Measurements from ENCODE around the gene NKAIN4.

Gene NKAIN4

GRCh38 chr20:63210011-63210605 lies 44.2 kb downstream of the NKAIN4 start:
- no peak for DNase-seq (ENCODE audit: low read depth in 2 of 2)
- TF ChIP-seq, protein P1, sequence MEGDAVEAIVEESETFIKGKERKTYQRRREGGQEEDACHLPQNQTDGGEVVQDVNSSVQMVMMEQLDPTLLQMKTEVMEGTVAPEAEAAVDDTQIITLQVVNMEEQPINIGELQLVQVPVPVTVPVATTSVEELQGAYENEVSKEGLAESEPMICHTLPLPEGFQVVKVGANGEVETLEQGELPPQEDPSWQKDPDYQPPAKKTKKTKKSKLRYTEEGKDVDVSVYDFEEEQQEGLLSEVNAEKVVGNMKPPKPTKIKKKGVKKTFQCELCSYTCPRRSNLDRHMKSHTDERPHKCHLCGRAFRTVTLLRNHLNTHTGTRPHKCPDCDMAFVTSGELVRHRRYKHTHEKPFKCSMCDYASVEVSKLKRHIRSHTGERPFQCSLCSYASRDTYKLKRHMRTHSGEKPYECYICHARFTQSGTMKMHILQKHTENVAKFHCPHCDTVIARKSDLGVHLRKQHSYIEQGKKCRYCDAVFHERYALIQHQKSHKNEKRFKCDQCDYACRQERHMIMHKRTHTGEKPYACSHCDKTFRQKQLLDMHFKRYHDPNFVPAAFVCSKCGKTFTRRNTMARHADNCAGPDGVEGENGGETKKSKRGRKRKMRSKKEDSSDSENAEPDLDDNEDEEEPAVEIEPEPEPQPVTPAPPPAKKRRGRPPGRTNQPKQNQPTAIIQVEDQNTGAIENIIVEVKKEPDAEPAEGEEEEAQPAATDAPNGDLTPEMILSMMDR (IDR thresholded peaks at IDR 0.05; ENCODE audit: low read depth, low read length): no peak
- H3K4me3 ChIP-seq (replicated peaks in 1 of 2; ENCODE audit: low read depth in 2 of 2, low read length in 2 of 2): no peak overlapping the region

GRCh38 chr20:63208346-63208909 lies 45.8 kb downstream of the NKAIN4 start:
- no peak for DNase-seq (ENCODE audit: low read depth in 2 of 2)
- no peak overlapping the region for H3K4me3 ChIP-seq (replicated peaks in 1 of 2; ENCODE audit: low read depth in 2 of 2, low read length in 2 of 2)
- TF ChIP-seq, protein P1 (IDR thresholded peaks at IDR 0.05; ENCODE audit: low read depth, low read length): no peak

GRCh38 chr20:63206878-63207277 lies 47.4 kb downstream of the NKAIN4 start:
- DNase-seq (ENCODE audit: low read depth in 2 of 2): no peak
- no peak overlapping the region for H3K4me3 ChIP-seq (replicated peaks in 1 of 2; ENCODE audit: low read depth in 2 of 2, low read length in 2 of 2)
- TF ChIP-seq, protein P1 (IDR thresholded peaks at IDR 0.05; ENCODE audit: low read depth, low read length): no peak

- TF ChIP-seq, protein P1 (IDR thresholded peaks at IDR 0.05; ENCODE audit: low read depth, low read length): no peak
- no peak overlapping the region for H3K4me3 ChIP-seq (replicated peaks in 1 of 2; ENCODE audit: low read depth in 2 of 2, low read length in 2 of 2)
- DNase-seq (ENCODE audit: low read depth in 2 of 2): no peak
These were observed 48.4 kb downstream of the NKAIN4 start for GRCh38 chr20:63205896-63206295.

- no peak overlapping the region for H3K4me3 ChIP-seq (replicated peaks in 1 of 2; ENCODE audit: low read depth in 2 of 2, low read length in 2 of 2)
- no peak for DNase-seq (ENCODE audit: low read depth in 2 of 2)
- TF ChIP-seq, protein P1 (IDR thresholded peaks at IDR 0.05; ENCODE audit: low read depth, low read length): no peak
These were observed 49.9 kb downstream of the NKAIN4 start for GRCh38 chr20:63204362-63204761.

DNA sequence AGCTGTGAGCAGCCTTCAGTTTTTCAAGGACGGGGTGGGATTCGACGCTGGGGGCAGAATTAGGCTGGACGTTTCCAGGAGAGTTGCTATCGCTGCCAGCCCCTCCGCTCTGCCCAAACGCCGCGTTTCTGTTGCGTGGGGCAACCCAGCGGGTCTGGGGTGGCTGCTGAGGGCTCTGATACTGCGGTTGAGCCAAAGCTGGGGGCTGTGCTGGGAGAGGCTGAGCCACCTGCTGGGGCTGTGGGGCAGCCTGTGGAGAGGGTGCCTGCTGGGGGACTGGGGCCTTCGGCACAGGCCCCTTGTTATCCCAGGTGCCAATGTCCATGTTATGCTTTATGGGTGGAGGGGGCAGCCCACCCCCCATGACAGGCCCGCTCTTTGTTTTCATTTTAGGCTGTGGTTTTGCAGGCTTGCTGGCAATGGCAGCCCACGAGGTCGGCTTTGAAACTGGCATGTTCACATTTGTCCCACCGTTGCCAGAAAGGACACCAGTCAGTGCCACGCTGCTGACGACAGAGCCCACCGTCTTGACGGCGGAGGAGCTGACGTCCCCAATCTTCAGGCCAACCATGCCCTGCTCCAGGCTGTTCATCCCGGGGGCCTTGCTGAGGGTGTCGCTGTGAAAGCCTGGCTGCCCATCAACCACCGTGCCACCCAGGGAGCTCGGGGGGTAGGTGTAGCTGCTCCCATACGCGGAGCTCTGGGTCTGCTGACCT lies 51.3 kb downstream of the NKAIN4 start:
- TF ChIP-seq, protein P1 (IDR thresholded peaks at IDR 0.05; ENCODE audit: low read depth, low read length): no peak
- no peak for DNase-seq (ENCODE audit: low read depth in 2 of 2)
- no peak overlapping the region for H3K4me3 ChIP-seq (replicated peaks in 1 of 2; ENCODE audit: low read depth in 2 of 2, low read length in 2 of 2)

All from cardiac fibroblast (primary cell).